Embryonic facial prominence (tissue), 1 donor: ENCODE measurements around the gene TFRC.
"Not testable (repeated sequence)": the region's sequence is repeated elsewhere in the genome, so short reads cannot be mapped to it uniquely, and the experiment has no call there.

Source experiments
- DNase-seq: peaks from one replicate; pipeline ENCODE4 v3.0.0-alpha.2; 2016; ENCODE audit errors: extremely low spot score

The TFRC gene

DNA sequence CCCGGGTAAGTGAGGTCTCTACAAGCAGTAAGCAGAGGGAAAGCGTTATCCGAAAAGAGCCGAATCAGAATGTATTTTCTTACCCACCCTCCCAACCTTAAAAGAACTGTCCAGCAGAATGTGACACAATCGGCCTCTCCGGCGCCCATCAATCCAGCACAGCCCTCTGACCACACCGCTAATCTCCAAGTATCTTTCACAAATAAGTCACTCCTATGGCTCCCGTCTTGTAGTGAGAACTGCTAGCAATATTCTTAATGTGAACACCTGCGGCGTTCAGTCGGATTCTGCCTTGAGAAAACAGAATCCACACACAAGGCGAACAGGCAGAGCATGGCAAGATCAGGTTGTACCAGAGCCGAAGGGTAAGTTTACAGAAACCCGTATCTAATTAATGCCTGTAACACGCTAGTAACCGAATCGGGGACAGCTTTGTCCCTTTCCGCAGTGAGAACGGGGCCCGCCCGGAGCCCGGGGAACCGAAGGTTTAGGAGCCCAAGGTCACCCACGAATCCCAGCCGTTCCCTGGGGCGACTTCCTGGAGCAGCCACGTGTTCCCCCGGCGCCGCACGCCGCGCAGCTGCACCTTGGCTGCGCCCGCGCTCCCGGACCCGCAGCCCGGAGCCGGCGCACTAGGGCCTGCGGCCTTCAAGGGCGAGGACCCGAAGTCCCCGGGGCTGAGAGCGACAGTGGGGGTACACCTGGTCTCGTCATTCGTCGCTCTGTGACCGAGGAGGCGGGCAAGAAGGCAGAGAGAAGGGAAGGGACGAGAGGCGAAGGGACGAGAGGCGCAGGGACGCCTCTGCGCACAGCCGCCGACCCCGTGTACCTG, 672 bp downstream of the TFRC start:
- DNase-seq = no peak

DNA sequence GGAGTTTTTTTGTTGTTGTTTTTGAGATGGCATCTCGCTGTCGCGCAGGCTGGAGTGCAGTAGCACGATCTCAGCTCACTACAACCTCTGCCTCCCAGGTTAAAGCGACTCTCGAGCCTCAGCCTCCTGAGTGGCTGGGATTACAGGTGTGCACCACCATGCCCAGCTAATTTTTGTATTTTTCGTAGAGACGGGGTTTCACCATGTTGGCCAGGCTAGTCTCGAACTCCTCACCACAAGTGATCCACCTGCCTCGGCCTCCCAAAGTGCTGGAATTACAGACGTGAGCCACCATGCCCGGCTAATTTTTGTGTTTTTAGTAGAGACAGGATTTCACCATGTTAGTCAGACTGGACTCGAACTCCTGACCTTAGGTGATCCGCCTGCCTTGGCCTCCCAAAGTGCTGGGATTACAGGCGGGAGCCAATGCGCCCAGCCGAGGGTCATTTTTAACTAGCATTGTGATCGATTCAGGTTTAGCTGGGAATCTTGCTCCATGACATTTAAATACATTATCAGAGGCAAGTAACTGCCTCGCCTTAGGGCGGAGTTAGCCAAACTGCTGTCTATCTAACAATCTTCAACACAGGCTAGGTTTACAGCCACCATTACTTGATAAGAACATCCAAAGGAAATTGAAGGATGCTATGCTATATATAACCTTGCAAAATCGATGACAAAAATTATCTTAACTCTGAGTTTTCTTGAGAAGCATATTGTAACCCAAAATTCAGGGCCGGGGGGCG, 1.6 kb downstream of the TFRC start:
- DNase-seq = not testable (repeated sequence)

DNA sequence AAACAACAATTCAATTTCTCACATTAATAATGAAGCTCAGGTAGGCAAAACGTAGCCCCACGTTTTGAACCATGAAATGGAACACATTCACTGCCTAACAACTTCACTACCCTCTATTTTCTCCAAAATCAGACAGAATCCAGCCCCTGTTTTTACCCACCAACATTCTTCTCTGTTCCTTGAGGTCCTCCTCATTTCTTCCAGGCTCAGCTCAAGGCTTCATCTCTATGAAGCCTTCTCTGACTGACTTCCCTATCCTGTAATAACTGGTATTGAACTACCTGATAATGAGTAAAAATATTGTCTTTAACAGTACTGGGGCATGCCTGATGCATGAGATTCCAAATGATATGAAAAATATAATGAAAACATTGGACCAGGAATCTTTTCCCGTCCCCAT, 2.2 kb downstream of the TFRC start:
- no peak for DNase-seq

DNA sequence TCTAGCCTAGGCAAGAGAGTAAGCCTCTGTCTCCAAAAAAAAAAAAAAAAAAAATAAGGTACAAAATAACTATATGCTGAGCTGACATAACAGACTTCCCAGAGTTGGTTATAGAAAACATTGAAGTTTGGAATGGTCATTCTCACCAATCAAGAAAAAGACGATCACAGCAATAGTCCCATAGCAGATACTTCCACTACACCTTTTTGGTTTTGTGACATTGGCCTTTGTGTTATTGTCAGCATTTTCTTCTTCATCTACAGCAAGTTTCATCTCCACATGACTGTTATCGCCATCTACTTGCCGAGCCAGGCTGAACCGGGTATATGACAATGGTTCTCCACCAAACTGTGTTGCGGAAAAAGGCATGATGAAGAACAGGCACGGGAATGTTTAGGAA, 6.9 kb downstream of the TFRC start:
- no peak for DNase-seq

DNA sequence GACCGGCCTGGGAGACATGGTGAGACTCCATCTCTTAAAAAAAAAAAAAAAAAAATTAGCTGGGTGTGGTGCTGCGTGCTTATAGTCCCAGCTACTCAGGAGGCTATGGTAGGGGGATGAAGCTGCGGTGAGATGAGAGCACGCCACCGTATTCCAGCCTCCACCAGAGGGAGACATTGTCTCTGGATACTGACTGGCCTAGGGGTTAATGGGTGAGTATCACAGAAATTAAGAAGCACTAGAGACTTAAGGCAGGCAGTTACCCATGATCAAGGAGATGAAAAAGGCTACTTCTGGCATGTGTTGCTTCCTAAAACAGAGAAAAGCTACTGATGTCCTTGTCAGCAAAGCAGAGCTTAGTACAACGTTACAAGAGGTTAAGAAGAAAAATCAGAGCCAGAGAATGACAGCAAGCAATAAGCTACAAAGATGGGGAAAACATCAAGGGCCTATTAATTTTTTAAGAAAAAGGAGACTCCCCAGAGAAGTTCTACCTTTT, 8.6 kb downstream of the TFRC start:
- DNase-seq = peak; percentile 25

DNA sequence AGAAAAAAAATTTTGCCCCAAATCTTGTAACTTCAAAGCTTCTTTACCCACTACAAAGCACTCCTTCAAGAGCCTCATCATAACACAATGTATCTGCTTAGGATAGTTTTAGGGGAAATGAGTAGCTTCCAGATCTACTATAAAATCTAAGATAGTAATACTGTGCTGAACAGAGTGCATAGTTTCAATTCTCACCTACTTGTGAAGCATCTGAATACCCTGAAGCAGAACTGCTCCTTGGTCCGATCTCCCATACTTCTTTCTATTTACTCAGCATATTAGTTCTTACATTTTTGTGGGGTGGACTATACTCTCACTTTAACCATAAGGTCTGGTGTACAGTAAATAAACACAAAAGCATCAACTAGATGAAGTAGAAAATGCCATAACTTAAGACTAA, 9.6 kb downstream of the TFRC start:
- no peak for DNase-seq

DNA sequence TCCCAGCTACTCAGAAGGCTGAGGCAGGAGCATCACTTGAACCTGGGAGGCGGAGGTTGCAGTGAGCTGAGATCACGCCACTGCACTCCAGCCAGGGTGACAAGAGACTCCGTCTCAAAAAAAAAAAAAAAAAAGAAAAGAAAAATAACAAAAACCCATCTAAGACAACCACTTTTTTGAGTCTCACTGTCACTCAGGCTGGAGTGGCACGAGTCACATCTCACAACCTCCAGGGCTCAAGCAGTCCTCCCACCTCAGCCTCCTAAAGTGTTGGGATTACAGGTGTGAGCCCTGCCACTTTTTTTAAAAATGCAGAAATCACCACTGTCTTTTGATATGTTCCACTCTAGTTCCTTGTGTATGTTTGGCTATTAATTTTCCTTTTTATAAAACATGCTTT, 13.1 kb downstream of the TFRC start:
- DNase-seq = not testable (repeated sequence)

DNA sequence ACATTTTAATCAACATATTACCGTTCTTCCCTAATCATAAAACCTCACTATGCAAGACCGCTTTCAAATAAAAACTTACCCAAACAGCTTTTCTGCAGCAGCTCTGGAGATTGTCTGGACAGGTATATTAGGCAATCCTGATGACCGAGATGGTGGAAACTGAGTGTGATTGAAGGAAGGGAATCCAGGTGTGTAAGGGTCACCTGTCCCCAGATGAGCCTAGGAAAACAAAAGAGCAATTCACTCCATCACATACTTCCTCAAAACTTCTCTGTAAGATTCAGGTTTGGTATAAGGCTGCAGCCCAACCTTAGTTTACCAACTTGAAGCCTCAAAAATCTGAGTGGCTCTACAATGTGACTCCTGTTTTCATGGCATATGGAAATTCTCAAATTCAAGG, 14.5 kb downstream of the TFRC start:
- no peak for DNase-seq

DNA sequence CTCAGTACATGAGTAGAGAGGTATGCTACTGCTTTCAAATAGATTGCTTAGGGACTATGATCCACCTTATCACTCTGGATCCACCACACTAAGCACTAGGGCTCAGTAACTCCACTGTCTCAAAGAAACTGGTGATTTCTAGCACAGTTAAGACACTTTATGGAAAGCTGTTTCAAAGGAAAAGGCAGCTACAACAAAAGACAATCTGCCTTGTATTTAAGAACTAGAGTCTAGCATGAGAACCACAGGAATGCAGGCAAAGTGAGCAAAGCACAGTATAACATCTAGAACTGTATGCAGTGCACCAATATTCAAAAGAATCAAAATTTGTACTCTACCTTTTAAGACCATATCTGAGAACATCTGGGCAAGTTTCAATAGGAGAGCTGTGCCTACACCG, 17.9 kb downstream of the TFRC start:
- no peak for DNase-seq

DNA sequence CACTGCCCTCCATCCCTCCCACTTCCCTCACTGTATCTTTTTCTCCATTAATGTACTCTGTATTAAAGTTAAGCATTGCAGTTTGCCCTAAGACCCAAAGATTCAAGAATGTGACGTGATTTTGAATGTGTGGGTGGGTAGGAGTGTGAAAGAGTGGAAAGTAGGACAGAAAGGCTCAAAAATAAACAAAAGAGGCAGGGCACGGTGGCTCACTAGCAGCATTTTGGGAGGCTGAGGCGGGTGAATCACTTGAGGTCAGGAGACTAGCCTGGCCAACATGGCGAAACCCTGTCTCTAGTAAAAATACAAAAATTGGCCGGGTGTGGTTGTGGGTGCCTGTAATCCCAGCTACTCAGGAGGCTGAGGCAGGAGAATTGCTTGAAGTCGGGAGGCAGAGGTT, 18.4 kb downstream of the TFRC start:
- no peak for DNase-seq

DNA sequence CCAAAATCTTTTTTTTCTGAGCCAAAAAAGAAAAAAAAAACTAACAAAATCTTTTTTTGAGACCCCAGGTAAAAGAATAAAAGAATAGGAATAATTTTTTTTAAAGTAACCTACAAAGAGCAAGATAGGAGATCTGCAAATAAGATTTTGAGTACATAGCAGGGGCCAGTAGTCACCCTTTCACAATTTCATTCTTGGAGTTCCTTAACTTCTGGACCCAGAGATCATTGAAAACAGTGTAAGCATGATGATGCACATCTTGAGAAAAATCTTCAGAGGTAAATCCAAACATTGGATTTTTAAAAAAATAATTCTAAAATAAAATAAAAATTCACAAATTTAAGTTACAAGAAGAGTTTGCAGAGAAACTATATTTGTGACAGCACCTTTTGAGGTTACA, 18.8 kb downstream of the TFRC start:
- DNase-seq = no peak

DNA sequence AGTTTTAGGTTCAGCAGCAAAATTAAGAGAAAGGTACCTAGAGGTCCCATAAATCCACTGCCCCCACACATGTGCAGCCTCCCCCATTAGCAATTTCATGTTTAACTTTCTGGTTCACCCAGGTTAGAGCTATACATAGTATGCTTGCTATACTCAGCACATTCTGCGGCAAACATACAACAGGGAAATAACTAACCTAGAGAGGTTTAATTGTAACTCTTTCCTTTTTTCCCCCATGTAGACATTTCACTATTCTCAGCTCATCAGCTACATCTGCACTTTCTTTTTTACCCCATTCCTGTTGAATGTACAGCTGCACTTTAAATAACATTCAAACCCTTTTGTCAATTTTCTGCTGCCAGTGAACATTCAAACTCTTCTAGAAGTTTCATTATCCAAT, 21.1 kb downstream of the TFRC start:
- no peak for DNase-seq

DNA sequence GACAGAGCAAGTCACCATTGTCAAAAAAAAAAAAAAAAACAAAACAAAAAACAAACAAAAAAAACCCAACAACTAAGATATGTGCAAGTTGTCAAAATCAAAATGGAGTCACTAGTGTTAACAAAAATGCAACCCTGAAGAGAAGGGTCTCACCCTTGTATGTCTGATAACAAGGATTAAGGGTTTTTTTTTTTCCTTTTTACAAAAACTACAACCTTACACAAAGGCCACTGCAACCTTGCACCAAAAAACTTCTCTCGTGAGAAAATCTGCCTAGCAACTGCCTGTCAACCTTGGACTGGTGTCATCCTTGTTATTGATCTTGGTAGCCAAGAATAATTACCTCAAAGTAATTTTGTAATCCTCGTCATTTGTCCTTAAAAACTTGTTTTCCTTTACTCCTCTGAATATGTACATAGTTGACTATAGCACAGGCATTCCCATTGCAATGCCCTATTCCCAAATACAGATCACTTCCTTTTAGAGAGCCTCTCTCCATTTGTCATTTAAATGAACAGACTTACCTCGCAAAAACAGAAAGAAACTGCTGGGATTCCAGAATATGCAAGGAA, 24.0 kb downstream of the TFRC start:
- no peak for DNase-seq

DNA sequence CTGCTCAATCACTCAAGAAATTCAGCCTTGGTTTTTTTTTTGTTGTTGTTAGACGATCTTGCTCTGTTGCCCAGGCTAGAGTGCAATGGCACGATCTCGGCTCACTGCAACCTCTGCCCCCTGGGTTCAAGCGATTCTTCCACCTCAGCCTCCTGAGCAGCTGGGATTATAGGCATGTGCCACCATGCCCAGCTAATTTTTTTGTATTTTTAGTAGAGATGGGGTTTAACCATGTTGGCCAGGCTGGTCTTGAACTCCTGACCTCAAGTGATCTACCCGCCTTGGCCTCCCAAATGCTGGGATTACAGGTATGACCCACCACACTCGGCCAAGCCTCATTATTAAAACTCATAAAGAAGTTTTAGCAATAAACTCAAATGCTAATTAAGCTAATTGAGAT, 25.5 kb downstream of the TFRC start:
- not testable (repeated sequence) for DNase-seq

DNA sequence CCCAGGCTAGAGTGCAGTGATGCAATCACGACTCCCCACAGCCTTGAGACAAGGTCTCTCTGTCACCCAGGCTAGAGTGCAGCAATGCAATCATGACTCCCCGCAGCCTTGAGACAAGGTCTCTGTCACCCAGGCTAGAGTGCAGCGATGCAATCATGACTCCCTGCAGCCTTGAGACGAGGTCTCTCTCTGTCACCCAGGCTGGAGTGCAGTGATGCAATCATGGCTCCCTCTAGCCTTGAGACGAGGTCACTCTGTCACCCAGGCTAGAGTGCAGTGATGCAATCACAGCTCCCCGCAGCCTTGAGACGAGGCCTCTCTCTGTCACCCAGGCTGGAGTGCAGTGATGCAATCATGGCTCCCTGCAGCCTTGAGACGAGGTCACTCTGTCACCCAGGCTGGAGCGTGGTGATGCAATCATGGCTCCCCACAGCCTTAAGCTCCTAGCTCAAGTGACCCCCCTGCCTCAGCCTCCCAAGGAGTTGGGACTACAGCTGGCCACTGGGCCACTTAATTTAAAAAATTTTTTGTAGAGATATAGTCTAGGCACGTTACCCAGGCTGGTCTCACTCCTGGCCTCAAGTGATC, 26.1 kb downstream of the TFRC start:
- DNase-seq = no peak

DNA sequence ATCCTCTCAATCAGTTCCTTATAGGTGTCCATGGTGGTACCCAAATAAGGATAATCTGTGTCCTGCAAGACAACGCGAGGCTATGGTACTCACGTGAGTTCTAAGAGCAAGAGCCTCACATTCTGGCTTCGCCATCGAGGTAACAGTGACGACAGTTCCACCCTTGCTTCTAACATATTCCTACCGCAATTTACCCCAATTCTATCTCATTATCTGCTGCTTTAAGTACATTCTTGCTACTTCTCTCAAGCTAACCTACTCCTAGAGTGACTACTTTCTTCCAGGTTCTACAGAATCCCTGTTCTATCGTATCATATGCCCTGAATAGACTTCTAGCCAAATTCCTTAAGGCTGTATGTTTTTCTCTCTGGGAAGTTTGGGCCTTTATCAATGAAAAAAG, 26.6 kb downstream of the TFRC start:
- no peak for DNase-seq

DNA sequence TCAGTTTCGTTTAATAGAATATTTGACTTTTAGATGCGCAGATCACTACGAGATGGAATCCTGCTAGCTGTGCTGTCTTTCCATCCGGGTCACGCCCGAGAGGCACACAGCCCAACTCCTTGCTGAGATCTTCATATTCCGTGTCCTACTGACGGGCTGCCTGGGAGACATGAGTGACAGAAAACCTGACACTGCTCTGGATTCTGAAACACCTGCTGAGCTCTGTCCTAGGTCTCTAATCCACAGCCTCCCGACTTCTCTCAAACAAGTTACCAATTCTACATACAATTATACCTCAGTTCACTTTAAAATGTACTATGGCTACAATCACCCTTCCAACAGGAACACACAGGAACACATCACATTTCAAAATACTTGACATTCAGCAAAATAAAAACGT, 27.2 kb downstream of the TFRC start:
- no peak for DNase-seq

DNA sequence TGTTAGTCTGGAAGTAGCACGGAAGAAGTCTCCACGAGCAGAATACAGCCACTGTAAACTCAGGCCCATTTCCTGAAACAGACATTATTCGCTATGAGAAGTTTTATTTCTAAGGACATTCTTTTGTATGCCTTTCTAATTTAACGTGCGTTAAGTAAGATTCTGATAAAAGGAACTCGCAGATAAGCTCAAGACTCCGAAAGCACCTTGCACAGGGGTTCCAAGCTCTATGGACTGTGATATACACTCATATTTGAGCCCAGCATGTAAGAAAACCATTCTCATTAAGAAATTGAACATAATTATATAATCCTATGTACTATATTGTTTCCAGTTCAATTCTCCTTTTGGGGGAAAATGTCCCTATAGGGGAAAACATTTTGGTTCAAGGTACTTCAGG, 28.4 kb downstream of the TFRC start:
- DNase-seq = no peak

DNA sequence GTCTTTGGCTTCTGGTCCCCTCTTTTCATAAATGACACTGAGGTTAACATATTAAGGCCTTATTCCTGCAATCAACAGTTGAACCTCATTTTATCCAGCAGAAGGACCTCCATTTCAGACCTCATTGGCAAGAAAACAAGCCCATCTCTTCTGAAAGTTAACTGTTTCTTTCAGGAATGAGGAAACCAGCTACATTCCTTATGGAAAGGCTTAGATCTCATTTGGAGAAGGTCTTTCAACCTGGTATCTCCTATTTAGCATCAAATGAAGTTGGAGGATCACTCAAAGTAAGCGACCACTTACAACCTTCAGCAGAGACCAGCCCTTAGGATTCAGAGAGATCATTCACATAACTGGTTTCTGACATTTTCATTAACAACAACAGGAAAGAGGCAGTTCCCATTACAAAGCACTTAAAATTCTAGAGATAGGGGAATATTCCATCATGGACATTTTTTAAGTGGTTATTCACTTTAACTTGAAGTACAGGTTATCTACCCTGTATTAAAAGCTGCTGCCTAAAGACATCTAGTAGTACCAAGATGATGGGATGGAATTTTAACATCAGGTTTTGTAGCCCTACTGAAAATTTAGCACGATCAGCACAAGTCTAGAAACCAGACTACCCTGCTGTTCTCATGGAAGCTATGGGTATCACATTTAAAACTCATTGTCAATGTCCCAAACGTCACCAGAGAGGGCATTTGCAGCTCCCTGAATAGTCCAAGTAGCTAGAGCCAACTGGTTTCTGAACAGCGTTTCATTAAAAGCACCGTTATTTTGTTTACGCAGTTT, 30.4 kb downstream of the TFRC start:
- no peak for DNase-seq

DNA sequence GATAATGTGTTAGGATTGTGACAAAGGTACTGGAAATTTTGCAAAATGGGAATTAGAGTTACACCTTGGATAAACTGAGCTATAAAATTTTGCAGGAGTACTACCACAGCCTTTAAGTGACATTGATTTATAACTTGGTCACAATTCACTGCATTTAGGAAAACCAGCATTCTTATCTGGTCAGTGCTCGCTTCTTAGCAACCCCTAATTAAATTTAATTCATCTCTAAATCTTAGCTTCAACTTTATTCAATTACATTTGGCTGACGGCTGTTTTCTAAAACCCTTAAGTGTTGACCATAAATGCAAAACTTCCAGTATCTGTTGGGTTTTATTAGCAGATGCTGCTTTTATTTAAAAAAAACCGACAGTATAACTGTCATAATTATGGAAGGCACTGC, 31.3 kb downstream of the TFRC start:
- no peak for DNase-seq

DNA sequence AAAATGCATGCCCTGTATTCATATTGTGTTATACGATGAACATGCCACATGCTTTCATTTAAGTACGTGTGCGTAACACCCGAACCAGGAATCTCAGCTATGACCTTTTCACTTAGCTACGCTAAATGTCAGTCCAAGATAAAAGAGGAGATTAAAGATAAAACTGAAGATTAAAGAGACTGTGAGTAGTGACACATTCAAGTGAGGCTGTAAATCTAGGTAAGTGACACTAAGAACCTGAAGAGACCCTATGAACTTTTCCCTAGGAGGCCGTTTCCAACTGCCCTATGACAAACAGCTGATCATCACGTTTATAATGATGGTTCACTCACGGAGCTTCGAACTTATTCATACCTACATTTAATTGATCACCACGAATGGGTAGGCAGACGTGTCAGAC, 32.2 kb downstream of the TFRC start:
- DNase-seq = no peak
